Fibroblast of mammary gland (primary cell): Measurements from ENCODE around the gene F9.

Experiments
- DNase-seq: peaks from one replicate; pipeline ENCODE4 v3.0.0-alpha.2; 2010; ENCODE audit warnings: low read depth
- H3K4me3 ChIP-seq: 2 replicates; pipeline ENCODE4 v1.5.1; 2011; ENCODE audit warnings: low read depth, mild to moderate bottlenecking, low read length, moderate library complexity; ENCODE audit not compliant: control insufficient read depth
- TF ChIP-seq, protein P1 (sequence below): conservative IDR thresholded peaks from 2 replicates; pipeline ENCODE4 v1.5.1; 2011; ENCODE audit warnings: low read depth, low read length, inconsistent platforms; ENCODE audit not compliant: control insufficient read depth, insufficient read depth

Gene F9

DNA sequence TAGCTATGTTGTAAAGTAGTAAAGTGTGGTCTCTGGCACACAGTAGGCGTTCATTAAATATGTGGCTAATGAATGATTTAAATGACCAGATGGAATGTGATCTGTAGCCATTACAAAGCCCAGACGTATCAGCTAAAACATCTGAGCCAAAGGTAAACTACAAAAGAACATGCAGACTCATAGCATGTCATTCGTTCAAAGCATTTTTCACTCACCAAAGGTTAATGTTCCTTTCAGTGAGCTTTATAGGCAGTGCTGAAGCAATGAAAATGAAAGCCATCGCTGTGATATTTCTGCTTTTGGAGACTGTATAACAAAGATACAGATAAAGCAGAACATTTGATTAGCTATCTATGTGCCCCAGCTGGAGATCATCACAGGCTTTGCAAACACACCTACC lies 50.5 kb downstream of the F9 start:
- TF ChIP-seq, protein P1, sequence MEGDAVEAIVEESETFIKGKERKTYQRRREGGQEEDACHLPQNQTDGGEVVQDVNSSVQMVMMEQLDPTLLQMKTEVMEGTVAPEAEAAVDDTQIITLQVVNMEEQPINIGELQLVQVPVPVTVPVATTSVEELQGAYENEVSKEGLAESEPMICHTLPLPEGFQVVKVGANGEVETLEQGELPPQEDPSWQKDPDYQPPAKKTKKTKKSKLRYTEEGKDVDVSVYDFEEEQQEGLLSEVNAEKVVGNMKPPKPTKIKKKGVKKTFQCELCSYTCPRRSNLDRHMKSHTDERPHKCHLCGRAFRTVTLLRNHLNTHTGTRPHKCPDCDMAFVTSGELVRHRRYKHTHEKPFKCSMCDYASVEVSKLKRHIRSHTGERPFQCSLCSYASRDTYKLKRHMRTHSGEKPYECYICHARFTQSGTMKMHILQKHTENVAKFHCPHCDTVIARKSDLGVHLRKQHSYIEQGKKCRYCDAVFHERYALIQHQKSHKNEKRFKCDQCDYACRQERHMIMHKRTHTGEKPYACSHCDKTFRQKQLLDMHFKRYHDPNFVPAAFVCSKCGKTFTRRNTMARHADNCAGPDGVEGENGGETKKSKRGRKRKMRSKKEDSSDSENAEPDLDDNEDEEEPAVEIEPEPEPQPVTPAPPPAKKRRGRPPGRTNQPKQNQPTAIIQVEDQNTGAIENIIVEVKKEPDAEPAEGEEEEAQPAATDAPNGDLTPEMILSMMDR = no peak
- no peak overlapping the region for H3K4me3 ChIP-seq
- DNase-seq = no peak

DNA sequence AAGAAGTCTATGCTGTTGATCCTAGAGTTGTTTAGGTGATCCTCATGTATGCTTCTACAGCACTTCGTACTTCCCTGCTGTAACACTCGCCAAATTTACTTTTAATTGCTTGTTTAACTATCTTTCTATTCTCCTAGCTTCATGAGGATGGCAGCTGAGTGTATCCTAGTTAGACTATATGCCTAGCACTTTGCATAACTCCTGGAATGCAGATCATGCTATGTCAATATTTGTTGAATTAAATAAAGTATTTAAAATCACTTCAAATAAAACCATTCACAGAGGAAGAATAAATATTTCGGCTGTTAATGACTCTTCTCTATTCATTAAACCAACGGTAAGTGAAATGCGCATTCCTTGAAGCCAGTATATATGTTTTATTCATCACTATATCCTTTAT lies 55.1 kb downstream of the F9 start:
- DNase-seq = no peak
- TF ChIP-seq, protein P1 = no peak
- no peak overlapping the region for H3K4me3 ChIP-seq

DNA sequence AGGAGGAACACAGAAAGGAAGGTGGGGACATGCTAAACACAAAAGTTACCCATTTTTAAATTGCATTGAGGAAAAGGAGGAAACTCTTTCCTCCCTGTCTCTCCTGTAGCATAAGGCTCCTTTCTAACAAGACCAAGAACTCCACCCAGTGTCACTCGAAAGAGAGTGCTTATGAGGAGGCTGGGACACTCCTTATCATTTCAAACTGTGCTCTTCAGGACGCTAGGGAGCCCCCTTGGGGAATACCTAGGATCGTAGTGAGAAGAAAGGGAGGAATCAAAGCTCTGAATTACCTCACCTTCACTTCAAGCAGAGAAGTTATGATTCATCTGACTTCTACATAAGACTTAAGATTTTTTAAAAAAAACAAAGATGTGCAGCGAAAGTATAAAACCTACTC lies 65.5 kb downstream of the F9 start:
- TF ChIP-seq, protein P1 = no peak
- no peak overlapping the region for H3K4me3 ChIP-seq
- DNase-seq = no peak

DNA sequence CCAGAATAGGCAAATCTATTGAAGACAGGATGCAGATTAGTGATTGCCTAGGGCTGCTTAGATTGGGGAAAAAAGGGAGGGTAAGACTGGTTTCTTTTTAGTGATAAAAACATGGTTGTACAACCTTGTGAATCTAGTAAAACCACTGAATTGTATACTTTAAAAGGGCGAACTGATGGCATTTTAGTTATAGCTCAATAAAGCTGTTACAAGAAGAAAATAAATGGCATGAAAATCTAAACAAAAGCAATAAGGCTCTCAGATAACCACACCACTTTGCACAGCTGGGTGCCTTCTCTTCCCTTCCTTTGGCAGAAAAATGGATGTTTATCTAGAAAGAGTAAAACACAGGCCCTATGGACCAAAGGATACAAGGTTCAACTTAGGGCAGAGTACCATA lies 69.6 kb downstream of the F9 start:
- no peak overlapping the region for H3K4me3 ChIP-seq
- no peak for DNase-seq
- TF ChIP-seq, protein P1 = no peak
